ENCODE measurements around the gene PRSS37.

The PRSS37 gene, protein sequence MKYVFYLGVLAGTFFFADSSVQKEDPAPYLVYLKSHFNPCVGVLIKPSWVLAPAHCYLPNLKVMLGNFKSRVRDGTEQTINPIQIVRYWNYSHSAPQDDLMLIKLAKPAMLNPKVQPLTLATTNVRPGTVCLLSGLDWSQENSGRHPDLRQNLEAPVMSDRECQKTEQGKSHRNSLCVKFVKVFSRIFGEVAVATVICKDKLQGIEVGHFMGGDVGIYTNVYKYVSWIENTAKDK

DNA sequence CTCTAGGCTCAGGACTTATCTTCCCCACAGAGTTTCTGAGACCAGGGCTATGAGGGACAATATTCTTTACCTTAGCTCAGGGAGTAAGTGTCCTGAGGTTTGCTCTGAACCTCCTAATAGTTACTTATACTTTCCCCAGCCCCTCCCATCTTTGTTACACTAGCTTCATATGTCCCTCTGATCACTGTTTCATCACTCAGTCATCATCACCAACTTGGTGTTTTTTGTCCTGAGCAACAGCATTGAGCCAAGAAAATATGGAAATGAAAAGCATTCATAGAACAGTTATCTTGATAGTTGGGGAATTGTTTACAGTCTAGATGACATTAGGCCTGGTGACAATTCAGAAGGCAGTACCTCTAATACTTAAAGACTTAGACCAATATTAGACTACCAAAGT lies at the start of gene PRSS37:
Gene PRSS37, minus strand, starts transcription at position 101 of the 400 bp plus-strand sequence. CDS start 436 bp downstream, outside the sequence.
- Mint-ChIP-seq H3K9me3 (no peaks in the 10 kb centered on the region), H3K27ac (no peak within 1 kb of the TSS), H3K27me3 (no peaks in the 10 kb centered on the region), H3K36me3 (ENCODE audit: low read depth) (no peaks in the 10 kb centered on the region), H3K4me1 (ENCODE audit: low read depth) (no peaks in the 10 kb centered on the region), H3K4me3 (no peak within 1 kb of the TSS)
- DNase-seq = no peak

DNA sequence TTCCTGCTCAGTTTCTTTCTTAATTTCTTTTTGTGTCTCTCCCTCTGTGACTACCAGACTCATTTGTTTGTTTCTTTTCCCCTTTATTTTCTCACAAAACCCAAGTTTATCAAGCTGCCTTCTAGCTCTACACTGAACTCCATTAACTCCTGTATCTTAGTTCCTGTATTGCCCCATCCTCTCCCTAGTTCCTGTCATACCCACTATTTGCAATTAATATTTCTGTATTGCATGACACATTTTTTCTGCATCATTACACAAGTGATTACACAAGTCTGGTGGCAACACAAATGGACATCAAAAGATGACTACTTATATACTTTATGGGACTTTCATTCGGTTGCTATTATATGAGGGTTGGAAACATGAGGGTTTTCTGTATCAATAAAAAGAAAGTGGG lies 48.0 kb upstream of the PRSS37 start:
- DNase-seq = no peak
- Mint-ChIP-seq H3K4me1 (ENCODE audit: low read depth) (no peaks in the 10 kb centered on the region), H3K4me3 (no peak overlapping the region), H3K9me3 (no peaks in the 10 kb centered on the region), H3K36me3 (ENCODE audit: low read depth) (no peaks in the 10 kb centered on the region), H3K27me3 (peaks cover 11% of the 10 kb centered on the region), H3K27ac (no peak overlapping the region)

DNA sequence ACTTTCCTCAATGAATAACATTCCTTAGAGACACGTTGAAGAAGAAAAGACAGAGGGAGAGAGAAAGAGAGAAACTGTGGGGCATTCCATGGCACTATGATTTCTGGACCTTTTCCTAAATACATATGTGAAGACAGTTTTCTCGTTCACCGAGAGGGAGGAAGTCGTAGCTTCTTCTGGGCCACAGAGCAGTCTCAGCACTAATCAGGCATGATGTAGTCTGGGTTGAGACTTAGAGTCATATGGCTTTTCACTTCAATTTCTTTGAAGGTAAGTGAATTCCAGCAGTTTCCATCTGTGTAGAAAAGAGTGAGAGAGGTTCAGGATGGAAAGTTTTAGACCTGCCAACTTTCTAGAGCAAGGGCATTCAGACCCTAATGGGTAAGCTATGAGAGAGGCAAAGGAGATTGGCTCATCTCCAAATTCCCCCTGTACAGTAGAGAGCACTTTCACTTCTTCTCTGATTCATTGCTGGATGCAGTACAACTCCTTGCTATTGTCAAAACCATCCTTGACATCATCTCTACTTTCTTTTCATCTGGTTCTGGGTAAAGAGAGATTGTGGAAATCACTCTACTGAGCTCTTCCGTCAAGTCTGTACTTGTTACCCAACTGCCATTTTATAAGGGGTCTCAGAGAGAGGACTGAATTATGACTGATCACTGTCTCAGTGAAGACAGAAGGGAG lies 43.4 kb upstream of the PRSS37 start:
- Mint-ChIP-seq H3K27me3 (peaks cover 8% of the 10 kb centered on the region), H3K27ac (no peak overlapping the region), H3K4me3 (no peak overlapping the region), H3K36me3 (ENCODE audit: low read depth) (no peaks in the 10 kb centered on the region), H3K9me3 (peaks cover 2% of the 10 kb centered on the region), H3K4me1 (ENCODE audit: low read depth) (no peaks in the 10 kb centered on the region)
- no peak for DNase-seq

GRCh38 chr7:141880960-141881359 lies 39.7 kb upstream of the PRSS37 start:
- Mint-ChIP-seq H3K4me1 (ENCODE audit: low read depth) (no peaks in the 10 kb centered on the region), H3K9me3 (peaks cover 2% of the 10 kb centered on the region), H3K27me3 (no peaks in the 10 kb centered on the region), H3K4me3 (no peak overlapping the region), H3K27ac (no peak overlapping the region), H3K36me3 (ENCODE audit: low read depth) (no peaks in the 10 kb centered on the region)
- DNase-seq = no peak

GRCh38 chr7:141877365-141877764 lies 36.1 kb upstream of the PRSS37 start:
- Mint-ChIP-seq H3K4me1 (ENCODE audit: low read depth) (no peaks in the 10 kb centered on the region), H3K36me3 (ENCODE audit: low read depth) (no peaks in the 10 kb centered on the region), H3K27me3 (no peaks in the 10 kb centered on the region), H3K9me3 (peaks cover 2% of the 10 kb centered on the region), H3K4me3 (no peak overlapping the region), H3K27ac (no peak overlapping the region)
- DNase-seq = no peak

DNA sequence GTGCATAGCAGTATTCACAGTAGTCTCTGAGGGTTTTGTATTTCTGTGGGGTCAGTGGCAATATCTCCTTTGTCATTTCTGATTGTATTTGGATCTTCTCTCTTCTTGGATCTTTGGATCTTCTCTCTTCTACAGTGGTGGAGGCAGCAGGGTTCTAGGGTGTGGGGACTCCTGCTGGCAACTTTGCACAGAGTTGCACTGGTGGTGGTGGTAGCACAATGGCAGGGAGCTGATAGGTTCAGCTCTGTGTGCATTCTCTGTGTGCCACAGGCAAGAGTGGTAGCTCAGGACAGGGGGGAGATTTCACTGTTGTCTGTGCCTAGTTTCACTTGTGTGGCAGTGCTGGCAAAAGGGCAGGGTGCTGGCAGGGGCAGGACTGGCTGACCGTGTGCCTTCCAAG lies 35.1 kb upstream of the PRSS37 start:
- H3K27ac Mint-ChIP-seq = no peak overlapping the region
- no peak for DNase-seq
- H3K27me3 Mint-ChIP-seq = no peaks in the 10 kb centered on the region
- H3K4me1 Mint-ChIP-seq (ENCODE audit: low read depth) = no peaks in the 10 kb centered on the region
- no peak overlapping the region for H3K4me3 Mint-ChIP-seq
- peaks cover 3% of the 10 kb centered on the region for H3K9me3 Mint-ChIP-seq
- no peaks in the 10 kb centered on the region for H3K36me3 Mint-ChIP-seq (ENCODE audit: low read depth)

GRCh38 chr7:141875453-141875852 lies 34.2 kb upstream of the PRSS37 start:
- H3K9me3 Mint-ChIP-seq = peaks cover 7% of the 10 kb centered on the region

DNA sequence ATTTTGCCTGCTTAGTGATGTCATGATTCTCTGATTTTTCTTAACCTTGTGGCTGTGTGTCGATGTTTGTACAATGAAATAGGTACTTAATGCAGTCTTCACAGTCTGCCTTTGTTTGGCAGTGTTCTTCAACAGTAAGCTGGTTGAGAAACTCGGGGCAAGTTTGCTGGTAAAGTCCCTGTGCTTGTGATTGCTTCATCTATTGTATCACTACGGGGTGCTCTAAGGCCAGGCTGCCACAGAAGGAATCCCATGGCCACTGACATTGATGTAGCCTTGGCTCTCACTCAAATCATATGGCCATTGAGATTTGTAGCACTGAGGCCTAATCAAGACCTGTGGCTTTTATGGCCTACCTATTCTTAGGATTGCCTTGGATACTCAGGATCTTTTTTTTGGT lies 33.5 kb upstream of the PRSS37 start:
- no peak for DNase-seq
- Mint-ChIP-seq H3K4me1 (ENCODE audit: low read depth) (no peaks in the 10 kb centered on the region), H3K27me3 (no peaks in the 10 kb centered on the region), H3K27ac (no peak overlapping the region), H3K9me3 (peaks cover 14% of the 10 kb centered on the region), H3K36me3 (ENCODE audit: low read depth) (no peaks in the 10 kb centered on the region), H3K4me3 (no peak overlapping the region)

More at GRCh38 chr7:141875453-141875852, 34.2 kb upstream of the PRSS37 start:
- no peaks in the 10 kb centered on the region for H3K36me3 Mint-ChIP-seq (ENCODE audit: low read depth)
- H3K4me3 Mint-ChIP-seq = no peak overlapping the region
- DNase-seq = no peak
- no peak overlapping the region for H3K27ac Mint-ChIP-seq
- no peaks in the 10 kb centered on the region for H3K4me1 Mint-ChIP-seq (ENCODE audit: low read depth)
- no peaks in the 10 kb centered on the region for H3K27me3 Mint-ChIP-seq

GRCh38 chr7:141872931-141873330 lies 31.6 kb upstream of the PRSS37 start:
- H3K4me1 Mint-ChIP-seq (ENCODE audit: low read depth) = no peaks in the 10 kb centered on the region
- no peak overlapping the region for H3K27ac Mint-ChIP-seq
- no peaks in the 10 kb centered on the region for H3K27me3 Mint-ChIP-seq
- no peaks in the 10 kb centered on the region for H3K36me3 Mint-ChIP-seq (ENCODE audit: low read depth)
- no peak for DNase-seq
- H3K4me3 Mint-ChIP-seq = no peak overlapping the region
- peaks cover 18% of the 10 kb centered on the region for H3K9me3 Mint-ChIP-seq

DNA sequence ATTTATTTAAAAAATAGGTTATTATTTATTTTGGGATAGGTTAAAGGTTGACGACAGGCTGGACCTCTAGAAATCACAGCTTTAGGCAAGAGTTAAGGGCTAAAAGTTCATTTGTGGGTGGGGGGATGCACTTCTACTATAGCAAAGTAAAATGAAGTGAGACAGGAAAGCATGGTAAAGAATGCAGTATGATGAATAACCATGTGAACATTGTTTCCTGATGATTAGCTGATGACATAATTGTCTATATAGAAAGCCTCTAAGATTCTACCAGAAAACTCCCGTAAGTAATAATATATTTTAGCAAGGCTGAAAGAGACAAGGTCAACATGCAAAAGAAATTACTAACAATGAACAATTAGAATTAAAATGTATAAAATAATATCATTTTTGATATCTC lies 25.7 kb upstream of the PRSS37 start:
- Mint-ChIP-seq H3K27ac (no peak overlapping the region), H3K4me1 (ENCODE audit: low read depth) (no peaks in the 10 kb centered on the region), H3K27me3 (no peaks in the 10 kb centered on the region), H3K36me3 (ENCODE audit: low read depth) (no peaks in the 10 kb centered on the region), H3K9me3 (peaks cover 18% of the 10 kb centered on the region), H3K4me3 (no peak overlapping the region)
- no peak for DNase-seq

DNA sequence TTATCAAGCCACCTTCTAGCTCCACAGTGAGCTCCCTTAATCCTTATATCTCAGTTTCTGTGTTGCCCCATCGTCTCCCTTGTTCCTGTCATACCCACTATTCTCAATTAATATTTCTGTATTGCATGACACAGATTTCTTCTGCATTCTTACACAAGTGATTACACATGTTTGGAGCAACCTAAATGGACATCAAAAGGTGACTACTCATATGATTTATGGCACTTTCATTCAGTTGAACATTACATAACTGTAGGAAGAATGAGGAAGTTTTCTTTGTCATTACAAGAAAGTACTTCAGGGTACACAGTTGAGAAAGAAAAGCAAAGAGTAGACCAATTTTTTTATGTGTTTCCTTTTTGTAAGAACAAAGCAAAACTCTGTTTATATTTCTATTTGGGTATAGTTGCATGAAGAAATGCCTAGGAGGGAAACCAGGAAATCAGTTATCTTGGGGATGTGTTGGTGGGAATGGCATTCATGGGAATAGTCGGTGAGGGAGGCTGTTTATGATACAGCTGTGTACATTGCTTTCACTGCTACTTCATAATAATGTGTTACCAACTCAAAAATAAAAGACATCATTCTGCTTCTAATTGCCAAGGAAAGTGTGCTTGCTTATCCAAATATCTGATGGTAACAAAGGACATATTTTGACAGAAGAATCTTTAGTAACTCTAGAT lies 23.6 kb upstream of the PRSS37 start:
- Mint-ChIP-seq H3K27me3 (no peaks in the 10 kb centered on the region), H3K9me3 (peaks cover 6% of the 10 kb centered on the region), H3K36me3 (ENCODE audit: low read depth) (no peaks in the 10 kb centered on the region), H3K4me1 (ENCODE audit: low read depth) (no peaks in the 10 kb centered on the region), H3K27ac (no peak overlapping the region), H3K4me3 (no peak overlapping the region)
- DNase-seq = no peak

DNA sequence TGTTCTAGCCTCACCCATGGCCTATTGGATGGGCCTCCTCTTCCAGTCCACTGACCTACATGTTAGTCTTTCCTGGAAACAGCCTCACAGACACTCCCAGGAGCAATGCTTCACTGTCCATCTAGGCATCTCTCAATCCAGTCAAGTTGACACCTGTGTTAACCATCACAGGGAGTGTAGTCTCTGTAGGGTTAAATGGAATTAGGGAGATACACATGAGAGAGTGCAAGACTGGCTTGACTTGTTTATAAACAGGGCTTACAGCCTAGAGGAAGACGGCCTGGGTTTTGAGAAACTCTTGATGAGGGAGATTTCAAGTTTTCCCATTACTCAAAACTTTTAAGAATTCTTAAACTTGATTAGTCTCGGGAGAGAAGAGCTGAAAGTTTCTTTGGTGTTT lies 18.9 kb upstream of the PRSS37 start:
- Mint-ChIP-seq H3K27me3 (no peaks in the 10 kb centered on the region), H3K4me3 (no peak overlapping the region), H3K4me1 (ENCODE audit: low read depth) (no peaks in the 10 kb centered on the region), H3K36me3 (ENCODE audit: low read depth) (no peaks in the 10 kb centered on the region), H3K9me3 (peaks cover 11% of the 10 kb centered on the region), H3K27ac (no peak overlapping the region)
- DNase-seq = no peak

DNA sequence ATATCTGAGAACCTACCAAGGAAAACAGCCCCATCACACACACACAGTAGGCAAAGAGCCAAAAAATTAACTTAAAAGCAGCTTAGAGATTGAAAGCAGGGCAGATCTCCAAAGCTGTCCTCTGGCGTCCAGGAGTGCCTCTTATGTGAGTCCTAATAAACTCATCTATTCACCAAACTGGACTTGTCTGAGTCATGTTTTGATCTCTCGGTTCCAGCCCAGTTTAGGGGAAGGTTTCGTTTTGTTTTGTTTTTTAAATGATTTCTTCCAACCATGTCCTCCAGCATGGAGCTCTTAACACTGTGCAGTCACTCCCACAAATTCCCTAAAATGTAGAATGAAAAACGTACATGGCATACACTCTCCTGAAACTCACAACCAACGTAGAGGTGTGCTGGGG lies 6.7 kb upstream of the PRSS37 start:
- Mint-ChIP-seq H3K27ac (no peak overlapping the region), H3K4me3 (no peak overlapping the region), H3K9me3 (peaks cover 23% of the 10 kb centered on the region), H3K27me3 (no peaks in the 10 kb centered on the region), H3K36me3 (ENCODE audit: low read depth) (no peaks in the 10 kb centered on the region), H3K4me1 (ENCODE audit: low read depth) (no peaks in the 10 kb centered on the region)
- no peak for DNase-seq

- no peak for DNase-seq
- Mint-ChIP-seq H3K4me1 (ENCODE audit: low read depth) (no peaks in the 10 kb centered on the region), H3K36me3 (ENCODE audit: low read depth) (no peaks in the 10 kb centered on the region), H3K4me3 (no peak overlapping the region), H3K27me3 (no peaks in the 10 kb centered on the region), H3K27ac (no peak overlapping the region), H3K9me3 (peaks cover 7% of the 10 kb centered on the region)
Measured at GRCh38 chr7:141844256-141844655, 3.0 kb upstream of the PRSS37 start.

DNA sequence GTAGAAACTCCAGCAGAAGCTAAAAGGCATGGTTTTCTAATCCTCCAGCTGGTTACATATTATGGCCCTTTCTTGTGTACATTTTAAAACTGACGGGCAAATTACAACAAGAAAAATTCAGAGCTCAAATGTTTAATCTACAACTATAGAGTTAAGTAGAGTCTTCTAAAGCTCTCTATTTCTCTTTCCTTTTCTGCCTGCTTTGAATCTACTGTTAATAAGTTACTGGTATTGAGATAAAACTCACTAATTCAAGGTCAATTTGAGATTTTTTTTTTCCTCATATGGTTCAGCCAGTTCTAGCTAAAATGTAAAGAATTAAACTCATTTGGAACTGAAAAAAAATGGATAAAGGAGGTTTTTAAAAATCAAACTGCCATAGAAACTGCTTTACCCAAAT lies 1.6 kb upstream of the PRSS37 start:
- no peak for DNase-seq
- Mint-ChIP-seq H3K9me3 (no peaks in the 10 kb centered on the region), H3K27ac (no peak overlapping the region), H3K27me3 (no peaks in the 10 kb centered on the region), H3K36me3 (ENCODE audit: low read depth) (no peaks in the 10 kb centered on the region), H3K4me3 (no peak overlapping the region), H3K4me1 (ENCODE audit: low read depth) (no peaks in the 10 kb centered on the region)

Data from activated T-cell treated with anti-CD3 and anti-CD28 coated beads, Interleukin-2, amount 50 U/mL, for 24 hours (primary cell).